Spinal cord (tissue), 10 donors: Measurements from ENCODE around the gene RPL11. TPM values are rescaled to one million over a fixed set of nuclear protein-coding genes. Genes with fewer than 3 reads are reported as not detected.
A peak's percentile ranks its signal among the peaks of the same experiment; 100 is the strongest.

ENCODE experiments used
- DNase-seq, 6 donors: peaks; one replicate each; pipeline versions ENCODE4 v3.0.0 to v3.0.0-alpha.2; 2013 to 2015; ENCODE audit warnings: low spot score in 6 of 6, low read depth in 4 of 6
- H3K27ac ChIP-seq: one replicate; pipeline ENCODE4 v1.5.1; 2013; ENCODE audit warnings: low read depth, low read length, control low read depth
- H3K27me3 ChIP-seq: one replicate; pipeline ENCODE4 v1.6.1; 2013; ENCODE audit warnings: low read length; ENCODE audit not compliant: control insufficient read depth, insufficient read depth
- H3K36me3 ChIP-seq: one replicate; pipeline ENCODE4 v1.6.1; 2013; ENCODE audit warnings: low read length; ENCODE audit not compliant: control insufficient read depth, insufficient read depth
- H3K4me1 ChIP-seq: one replicate; pipeline ENCODE4 v1.6.1; 2013; ENCODE audit warnings: low read length; ENCODE audit not compliant: control insufficient read depth, insufficient read depth
- H3K4me3 ChIP-seq: one replicate; pipeline ENCODE4 v1.5.1; 2013; ENCODE audit warnings: low read depth, low read length, control low read depth
- H3K9me3 ChIP-seq: one replicate; pipeline ENCODE4 v1.6.1; 2013; ENCODE audit warnings: low read length; ENCODE audit not compliant: control insufficient read depth, insufficient read depth
- WGBS: methylation state at CpG from one replicate; pipeline ENCODE4 v1.1.5; 2013; ENCODE audit warnings: missing lambda C conversion rate; ENCODE audit not compliant: insufficient coverage; 5-methylcytosine and 5-hydroxymethylcytosine counted together
- polyA plus RNA-seq, 2 donors: library from polyadenylated mRNA; unstranded; fragments of 120-200 nt; gene quantifications; one replicate each; pipeline ENCODE4 v1.2.1, GENCODE V29; 2013; ENCODE audit not compliant: insufficient read length in 2 of 2
- total RNA-seq, 2 donors: library from RNA; depleted of rRNA in 1 of 2; stranded (reverse); fragments of 120-200 nt in 1 of 2; fragments of >200 nt in 1 of 2; gene quantifications; one replicate each; pipeline versions ENCODE4 v1.2.3 to v1.2.4, GENCODE V29; 2013 to 2014
- donor health status: healthy.

The RPL11 gene
- total and polyA plus RNA-seq, 4 donors: 655 to 1,704 (median 1,285) TPM

GRCh38 chr1:23696335-23696989 lies 4.9 kb downstream of the RPL11 start:
- Histone ChIP-seq H3K36me3 (peaks cover 47% of the 10 kb centered on the region), H3K4me1 (peaks cover 4% of the 10 kb centered on the region)
- WGBS: 85% methylated on average over 2 of the region's 6 CpGs

DNA sequence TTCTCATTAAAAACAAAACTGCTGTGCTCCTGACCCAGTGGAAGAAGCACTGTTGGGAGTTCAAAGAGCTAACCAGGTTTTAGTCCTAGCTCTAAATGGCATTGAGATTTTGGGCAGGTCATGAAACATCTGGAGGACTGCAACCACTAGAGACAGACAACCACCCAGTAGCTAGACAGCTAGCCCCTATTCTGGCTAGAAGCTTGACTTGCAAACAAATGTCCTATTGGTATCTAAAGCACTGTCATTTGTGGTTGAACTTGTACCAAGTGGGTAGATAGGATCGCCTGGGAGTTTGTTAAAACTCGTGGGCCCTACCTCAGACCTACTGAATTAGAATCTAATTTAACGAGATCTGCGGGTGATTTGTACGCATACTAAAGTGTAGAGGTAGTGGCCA lies 6.9 kb downstream of the RPL11 start:
- WGBS: 100% methylated on average over 1 of the region's 5 CpGs
- no peak overlapping the region for H3K4me3 ChIP-seq
- H3K36me3 ChIP-seq: peaks cover 55% of the 10 kb centered on the region
- DNase-seq: no peak
- H3K9me3 ChIP-seq: no peaks in the 10 kb centered on the region
- no peaks in the 10 kb centered on the region for H3K4me1 ChIP-seq
- H3K27me3 ChIP-seq: no peaks in the 10 kb centered on the region
- H3K27ac ChIP-seq: no peak overlapping the region

More at GRCh38 chr1:23696335-23696989, 4.9 kb downstream of the RPL11 start:
- Histone ChIP-seq H3K27ac (no peak overlapping the region), H3K4me3 (no peak overlapping the region), H3K27me3 (no peaks in the 10 kb centered on the region), H3K9me3 (no peaks in the 10 kb centered on the region)
- no peak for DNase-seq

- Histone ChIP-seq H3K9me3 (no peaks in the 10 kb centered on the region), H3K36me3 (peaks cover 48% of the 10 kb centered on the region), H3K27me3 (no peaks in the 10 kb centered on the region), H3K4me3 (no peak overlapping the region), H3K27ac (no peak overlapping the region), H3K4me1 (no peaks in the 10 kb centered on the region)
- no peak for DNase-seq
- 84% methylated on average over 2 of the region's 7 CpGs for WGBS
Observed at GRCh38 chr1:23699280-23700179, 7.9 kb downstream of the RPL11 start.

- Histone ChIP-seq H3K4me3 (no peak overlapping the region), H3K27me3 (no peaks in the 10 kb centered on the region), H3K4me1 (no peaks in the 10 kb centered on the region), H3K36me3 (peaks cover 41% of the 10 kb centered on the region), H3K27ac (no peak overlapping the region), H3K9me3 (no peaks in the 10 kb centered on the region)
- 100% methylated on average over 1 of the region's 2 CpGs for whole genome bisulfite sequencing
- no peak for DNase-seq
Observed at GRCh38 chr1:23701310-23701709, 9.7 kb downstream of the RPL11 start.

- H3K9me3 ChIP-seq: no peaks in the 10 kb centered on the region
- no peak for DNase-seq
- no peaks in the 10 kb centered on the region for H3K4me1 ChIP-seq
- H3K27me3 ChIP-seq: no peaks in the 10 kb centered on the region
- no peak overlapping the region for H3K27ac ChIP-seq
- WGBS: no CpG with 5 or more reads among the region's 5 CpGs
- H3K36me3 ChIP-seq: peaks cover 36% of the 10 kb centered on the region
- H3K4me3 ChIP-seq: no peak overlapping the region
Observed at GRCh38 chr1:23701996-23702395, 10.4 kb downstream of the RPL11 start.

GRCh38 chr1:23704834-23705495 lies 13.4 kb downstream of the RPL11 start:
- H3K4me3 ChIP-seq: no peak overlapping the region
- WGBS: 94% methylated on average over 4 of the region's 6 CpGs
- H3K4me1 ChIP-seq: no peaks in the 10 kb centered on the region
- H3K9me3 ChIP-seq: no peaks in the 10 kb centered on the region
- DNase-seq: no peak
- H3K27me3 ChIP-seq: no peaks in the 10 kb centered on the region
- peaks cover 26% of the 10 kb centered on the region for H3K36me3 ChIP-seq
- no peak overlapping the region for H3K27ac ChIP-seq

GRCh38 chr1:23709229-23709628 lies 17.6 kb downstream of the RPL11 start:
- Histone ChIP-seq H3K9me3 (no peaks in the 10 kb centered on the region), H3K27me3 (no peaks in the 10 kb centered on the region), H3K4me3 (no peak overlapping the region), H3K27ac (no peak overlapping the region), H3K36me3 (peaks cover 4% of the 10 kb centered on the region), H3K4me1 (no peaks in the 10 kb centered on the region)
- DNase-seq: no peak
- WGBS: 94% methylated on average over 4 of the region's 4 CpGs

- H3K9me3 ChIP-seq: no peaks in the 10 kb centered on the region
- no peaks in the 10 kb centered on the region for H3K27me3 ChIP-seq
- peaks cover 2% of the 10 kb centered on the region for H3K36me3 ChIP-seq
- H3K4me1 ChIP-seq: no peaks in the 10 kb centered on the region
- H3K27ac ChIP-seq: no peak overlapping the region
- peak in 1 of 6 donors; percentile 11 for DNase-seq
- H3K4me3 ChIP-seq: no peak overlapping the region
- 54% methylated on average over 3 of the region's 3 CpGs for WGBS
Observed at GRCh38 chr1:23718482-23718881, 26.9 kb downstream of the RPL11 start.

DNA sequence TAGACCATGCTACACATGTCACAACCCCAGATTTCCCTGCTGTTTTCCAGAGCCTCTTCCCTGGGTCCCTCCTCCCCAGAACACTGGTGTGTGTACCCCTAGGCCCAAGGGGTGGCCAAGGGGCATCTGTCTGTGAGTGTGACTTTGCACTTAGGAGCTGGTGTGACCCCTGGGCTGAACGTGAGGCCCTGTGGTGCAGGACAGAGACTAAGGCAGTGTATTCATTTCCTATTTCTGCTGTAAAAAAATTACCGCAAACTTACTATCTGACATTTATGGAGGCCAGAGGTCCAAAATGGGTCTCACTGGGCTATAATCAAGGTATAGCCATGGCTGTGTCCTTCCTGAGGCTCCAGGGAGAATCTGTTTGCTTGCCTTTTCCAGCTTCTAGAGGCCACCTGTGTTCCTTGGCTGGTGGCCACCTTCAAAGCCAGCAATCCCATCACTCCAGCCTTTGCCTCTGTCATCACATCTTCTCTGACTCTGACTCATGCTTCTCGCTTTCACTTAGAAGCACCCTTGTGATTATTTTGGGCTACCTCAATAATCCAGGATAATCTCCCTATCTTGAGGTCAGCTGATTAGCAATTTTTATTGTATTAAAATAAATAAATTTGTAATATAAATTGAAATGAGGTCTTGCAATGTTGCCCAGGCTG lies 27.7 kb downstream of the RPL11 start:
- DNase-seq: no peak
- Histone ChIP-seq H3K9me3 (no peaks in the 10 kb centered on the region), H3K4me1 (no peaks in the 10 kb centered on the region), H3K27ac (no peak overlapping the region), H3K4me3 (no peak overlapping the region), H3K27me3 (no peaks in the 10 kb centered on the region), H3K36me3 (peaks cover 2% of the 10 kb centered on the region)
- WGBS: 100% methylated on average over 1 of the region's 3 CpGs
